Nephron progenitor cell (in vitro differentiated cells): ENCODE data around the gene ST6GALNAC1.
A peak's percentile ranks its signal among the peaks of the same experiment; 100 is the strongest.

Experiments used
- DNase-seq: peaks from one replicate; pipeline ENCODE4 v3.0.0; 2021
- H3K27ac Mint-ChIP-seq: 2 replicates; pipeline ENCODE4 v1.8.0; 2021; ENCODE audit warnings: mild to moderate bottlenecking, moderate library complexity, mixed read lengths
- H3K27me3 Mint-ChIP-seq: 2 replicates; pipeline ENCODE4 v1.8.0; 2021; ENCODE audit warnings: mild to moderate bottlenecking, low read depth, mixed read lengths; ENCODE audit not compliant: poor library complexity
- H3K36me3 Mint-ChIP-seq: 2 replicates; pipeline ENCODE4 v1.8.0; 2021; ENCODE audit warnings: low read depth, mixed read lengths
- H3K4me1 Mint-ChIP-seq: 2 replicates; pipeline ENCODE4 v1.8.0; 2021; ENCODE audit warnings: mixed read lengths
- H3K4me3 Mint-ChIP-seq: 2 replicates; pipeline ENCODE4 v1.8.0; 2021; ENCODE audit warnings: mild to moderate bottlenecking, moderate library complexity, mixed read lengths
- H3K9me3 Mint-ChIP-seq: 2 replicates; pipeline ENCODE4 v1.8.0; 2021; ENCODE audit warnings: mild to moderate bottlenecking, moderate library complexity, mixed read lengths
- TF ChIP-seq, protein P1 (sequence below): fragments of 200-600 bp; sonication (generic); IDR thresholded peaks from 2 replicates; pipeline ENCODE4 v1.5.0; 2021; ENCODE audit warnings: antibody characterized with exemption

Gene ST6GALNAC1

DNA sequence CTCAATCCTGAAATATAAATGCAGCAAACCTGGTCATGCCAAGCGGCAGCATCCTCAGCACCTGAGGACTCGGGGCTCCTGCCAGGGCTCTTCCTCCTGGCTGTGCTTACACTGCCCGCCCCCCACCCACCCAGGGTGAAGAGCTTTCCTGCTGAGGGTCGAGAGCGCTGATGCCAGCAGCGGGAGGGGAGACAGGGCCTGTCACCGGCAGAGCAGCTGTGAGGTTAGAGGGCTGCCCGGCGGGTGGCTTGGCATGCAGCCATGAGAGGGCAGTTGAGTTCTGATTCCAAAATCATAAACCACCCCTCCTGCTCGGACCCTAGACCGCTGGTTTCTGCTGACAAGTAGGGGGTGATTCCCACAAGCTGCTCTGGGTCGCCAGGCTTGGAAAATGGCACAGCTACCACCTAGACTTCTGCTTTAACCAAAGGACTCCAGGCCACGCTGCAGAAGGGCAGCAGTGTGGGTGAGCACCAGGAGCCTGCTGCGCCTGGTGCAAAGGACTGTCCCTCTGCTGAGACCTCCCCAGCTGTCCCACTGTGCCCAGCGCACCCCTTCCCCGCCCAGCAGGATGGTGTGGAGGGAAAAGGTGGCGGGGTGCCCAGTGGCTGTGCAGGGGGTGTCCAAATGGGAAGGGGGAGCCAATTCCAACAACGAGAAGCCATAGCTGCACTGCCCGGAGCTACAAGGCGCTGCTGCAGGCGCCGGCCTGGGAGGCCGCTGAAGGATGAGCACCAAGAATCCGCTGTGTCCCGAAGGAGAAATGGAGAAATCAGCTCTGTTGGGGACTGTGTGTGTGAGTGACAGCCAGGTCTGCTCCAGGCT lies 40.6 kb upstream of the ST6GALNAC1 start:
- Mint-ChIP-seq H3K4me1 (peaks cover 77% of the 10 kb centered on the region), H3K36me3 (no peaks in the 10 kb centered on the region), H3K27ac (no peak overlapping the region), H3K9me3 (no peaks in the 10 kb centered on the region), H3K27me3 (peaks cover 9% of the 10 kb centered on the region), H3K4me3 (no peak overlapping the region)
- DNase-seq, result no peak
- TF ChIP-seq, protein P1, sequence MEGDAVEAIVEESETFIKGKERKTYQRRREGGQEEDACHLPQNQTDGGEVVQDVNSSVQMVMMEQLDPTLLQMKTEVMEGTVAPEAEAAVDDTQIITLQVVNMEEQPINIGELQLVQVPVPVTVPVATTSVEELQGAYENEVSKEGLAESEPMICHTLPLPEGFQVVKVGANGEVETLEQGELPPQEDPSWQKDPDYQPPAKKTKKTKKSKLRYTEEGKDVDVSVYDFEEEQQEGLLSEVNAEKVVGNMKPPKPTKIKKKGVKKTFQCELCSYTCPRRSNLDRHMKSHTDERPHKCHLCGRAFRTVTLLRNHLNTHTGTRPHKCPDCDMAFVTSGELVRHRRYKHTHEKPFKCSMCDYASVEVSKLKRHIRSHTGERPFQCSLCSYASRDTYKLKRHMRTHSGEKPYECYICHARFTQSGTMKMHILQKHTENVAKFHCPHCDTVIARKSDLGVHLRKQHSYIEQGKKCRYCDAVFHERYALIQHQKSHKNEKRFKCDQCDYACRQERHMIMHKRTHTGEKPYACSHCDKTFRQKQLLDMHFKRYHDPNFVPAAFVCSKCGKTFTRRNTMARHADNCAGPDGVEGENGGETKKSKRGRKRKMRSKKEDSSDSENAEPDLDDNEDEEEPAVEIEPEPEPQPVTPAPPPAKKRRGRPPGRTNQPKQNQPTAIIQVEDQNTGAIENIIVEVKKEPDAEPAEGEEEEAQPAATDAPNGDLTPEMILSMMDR, result no peak

- peak overlapping the region; percentile 29 for H3K27ac Mint-ChIP-seq
- no peaks in the 10 kb centered on the region for H3K9me3 Mint-ChIP-seq
- peaks cover 4% of the 10 kb centered on the region for H3K27me3 Mint-ChIP-seq
- no peaks in the 10 kb centered on the region for H3K36me3 Mint-ChIP-seq
- no peak for DNase-seq
- H3K4me3 Mint-ChIP-seq, result peak overlapping the region; percentile 16
- TF ChIP-seq, protein P1, result peak; percentile 17
- H3K4me1 Mint-ChIP-seq, result peaks cover 68% of the 10 kb centered on the region
Observed at GRCh38 chr17:76683011-76683755, 39.6 kb upstream of the ST6GALNAC1 start.

DNA sequence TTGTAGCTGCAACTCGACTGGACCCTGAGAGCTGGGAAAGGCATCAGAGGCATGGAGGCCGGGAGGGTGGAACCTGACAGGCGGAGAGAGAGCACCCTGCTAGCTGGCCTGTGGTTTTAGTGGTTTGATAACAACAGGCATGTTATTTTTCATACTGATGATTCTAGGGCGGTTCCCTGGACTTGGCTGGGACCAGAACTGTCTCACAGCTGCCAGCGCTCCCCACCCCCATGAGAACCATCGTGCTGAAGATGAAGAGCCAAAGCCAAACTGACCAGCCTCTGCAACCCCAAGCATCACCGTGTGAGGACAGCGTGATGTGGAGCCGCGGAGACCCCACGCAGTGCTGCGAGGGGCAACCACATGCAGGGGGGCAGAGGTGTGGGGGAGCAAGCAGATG lies 38.7 kb upstream of the ST6GALNAC1 start:
- Mint-ChIP-seq H3K27ac (peak overlapping the region; percentile 27), H3K27me3 (peaks cover 4% of the 10 kb centered on the region), H3K9me3 (no peaks in the 10 kb centered on the region), H3K4me3 (peak overlapping the region; percentile 32), H3K4me1 (peaks cover 59% of the 10 kb centered on the region), H3K36me3 (no peaks in the 10 kb centered on the region)
- TF ChIP-seq, protein P1, result no peak
- no peak for DNase-seq

- TF ChIP-seq, protein P1, result peak; percentile 71
- DNase-seq, result peak; percentile 83
- Mint-ChIP-seq H3K27ac (peak overlapping the region; percentile 27), H3K36me3 (no peaks in the 10 kb centered on the region), H3K27me3 (peaks cover 4% of the 10 kb centered on the region), H3K4me3 (peak overlapping the region; percentile 32), H3K4me1 (peaks cover 51% of the 10 kb centered on the region), H3K9me3 (no peaks in the 10 kb centered on the region)
Observed at GRCh38 chr17:76681222-76682137, 37.9 kb upstream of the ST6GALNAC1 start.

DNA sequence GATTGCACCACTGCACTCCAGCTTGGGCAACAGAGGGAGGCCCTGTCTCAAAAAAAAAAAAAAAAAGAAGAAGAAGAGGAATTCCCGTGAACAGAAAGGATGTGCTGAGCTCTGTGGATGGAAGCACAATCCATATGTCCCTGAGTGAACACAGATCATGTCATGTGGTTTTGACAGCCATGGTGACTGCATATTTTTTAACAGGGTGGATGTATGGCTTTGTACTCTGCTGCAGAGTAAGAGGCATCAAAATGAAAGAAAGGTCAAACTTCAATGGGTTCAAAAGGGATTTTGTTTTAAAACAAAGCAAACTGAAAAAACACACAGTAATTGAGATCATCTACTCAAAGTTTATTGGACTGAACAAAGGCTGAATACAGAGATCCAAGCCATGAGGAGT lies 35.7 kb upstream of the ST6GALNAC1 start:
- H3K4me3 Mint-ChIP-seq, result no peak overlapping the region
- no peaks in the 10 kb centered on the region for H3K36me3 Mint-ChIP-seq
- TF ChIP-seq, protein P1, result no peak
- H3K9me3 Mint-ChIP-seq, result no peaks in the 10 kb centered on the region
- H3K27me3 Mint-ChIP-seq, result no peaks in the 10 kb centered on the region
- H3K27ac Mint-ChIP-seq, result no peak overlapping the region
- no peak for DNase-seq
- H3K4me1 Mint-ChIP-seq, result peaks cover 37% of the 10 kb centered on the region
